PFSK-1 (cell line): Measurements from ENCODE around the gene VPS4B.

ENCODE experiments used
- FOXP2 ChIP-seq: optimal IDR thresholded peaks from 2 replicates; pipeline ENCODE3; 2011; ENCODE audit warnings: borderline replicate concordance, control low read depth, inconsistent platforms; ENCODE audit not compliant: insufficient read depth; ENCODE audit errors: extremely low read length, extremely low read depth
- POLR2AphosphoS5 ChIP-seq: IDR thresholded peaks from 2 replicates; pipeline ENCODE4 v1.6.1; 2012; ENCODE audit warnings: low read depth, mild to moderate bottlenecking, control low read depth, low read length, moderate library complexity
- SIN3A ChIP-seq: IDR thresholded peaks from 2 replicates; pipeline ENCODE4 v1.6.1; 2012; ENCODE audit warnings: mild to moderate bottlenecking, low read length, moderate library complexity, borderline replicate concordance; ENCODE audit not compliant: insufficient read depth
- TAF1 ChIP-seq: IDR thresholded peaks from 2 replicates; pipeline ENCODE4 v1.6.1; 2012; ENCODE audit warnings: low read length, control low read depth, borderline replicate concordance; ENCODE audit not compliant: insufficient read depth
- TF ChIP-seq, protein P1 (sequence below), 2 experiments: IDR thresholded peaks; 2 replicates each; pipeline versions ENCODE4 v1.6.1 to v1.8.0; 2011 to 2012; ENCODE audit warnings: low read depth in 2 of 2, low read length in 2 of 2, control low read depth in 1 of 2, inconsistent platforms in 1 of 2, mild to moderate bottlenecking in 1 of 2, moderate library complexity in 1 of 2; ENCODE audit not compliant: insufficient read depth in 1 of 2

DNA sequence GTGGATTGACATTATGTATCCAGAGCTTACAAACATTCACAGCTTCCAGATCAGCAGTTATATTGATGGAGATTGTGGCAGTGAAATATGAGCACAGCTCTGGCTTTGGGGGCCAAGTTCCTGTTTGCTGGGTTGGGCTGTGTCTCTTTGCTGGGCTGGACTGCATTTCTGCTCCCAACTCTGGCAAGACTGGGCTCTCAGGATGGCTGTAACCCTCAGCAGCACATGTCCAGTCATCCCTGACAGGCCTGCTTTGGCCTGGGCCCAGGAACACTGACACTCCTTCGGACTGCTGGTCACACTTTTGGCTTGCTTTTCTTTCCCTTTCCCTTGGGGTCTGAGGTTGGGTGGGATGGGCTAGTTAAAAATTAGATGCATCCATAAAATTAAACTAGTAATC is 17.9 kb upstream of the VPS4B start:
- TF ChIP-seq TAF1: no peak
- no peak for TF ChIP-seq POLR2AphosphoS5
- TF ChIP-seq SIN3A: no peak
- TF ChIP-seq, protein P1, sequence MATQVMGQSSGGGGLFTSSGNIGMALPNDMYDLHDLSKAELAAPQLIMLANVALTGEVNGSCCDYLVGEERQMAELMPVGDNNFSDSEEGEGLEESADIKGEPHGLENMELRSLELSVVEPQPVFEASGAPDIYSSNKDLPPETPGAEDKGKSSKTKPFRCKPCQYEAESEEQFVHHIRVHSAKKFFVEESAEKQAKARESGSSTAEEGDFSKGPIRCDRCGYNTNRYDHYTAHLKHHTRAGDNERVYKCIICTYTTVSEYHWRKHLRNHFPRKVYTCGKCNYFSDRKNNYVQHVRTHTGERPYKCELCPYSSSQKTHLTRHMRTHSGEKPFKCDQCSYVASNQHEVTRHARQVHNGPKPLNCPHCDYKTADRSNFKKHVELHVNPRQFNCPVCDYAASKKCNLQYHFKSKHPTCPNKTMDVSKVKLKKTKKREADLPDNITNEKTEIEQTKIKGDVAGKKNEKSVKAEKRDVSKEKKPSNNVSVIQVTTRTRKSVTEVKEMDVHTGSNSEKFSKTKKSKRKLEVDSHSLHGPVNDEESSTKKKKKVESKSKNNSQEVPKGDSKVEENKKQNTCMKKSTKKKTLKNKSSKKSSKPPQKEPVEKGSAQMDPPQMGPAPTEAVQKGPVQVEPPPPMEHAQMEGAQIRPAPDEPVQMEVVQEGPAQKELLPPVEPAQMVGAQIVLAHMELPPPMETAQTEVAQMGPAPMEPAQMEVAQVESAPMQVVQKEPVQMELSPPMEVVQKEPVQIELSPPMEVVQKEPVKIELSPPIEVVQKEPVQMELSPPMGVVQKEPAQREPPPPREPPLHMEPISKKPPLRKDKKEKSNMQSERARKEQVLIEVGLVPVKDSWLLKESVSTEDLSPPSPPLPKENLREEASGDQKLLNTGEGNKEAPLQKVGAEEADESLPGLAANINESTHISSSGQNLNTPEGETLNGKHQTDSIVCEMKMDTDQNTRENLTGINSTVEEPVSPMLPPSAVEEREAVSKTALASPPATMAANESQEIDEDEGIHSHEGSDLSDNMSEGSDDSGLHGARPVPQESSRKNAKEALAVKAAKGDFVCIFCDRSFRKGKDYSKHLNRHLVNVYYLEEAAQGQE (IDR thresholded peaks at IDR 0.05; ENCODE audit: insufficient read depth in 1 of 2, low read depth in 2 of 2, low read length in 2 of 2): no peak
- TF ChIP-seq FOXP2: no peak
